Fibroblast of the aortic adventitia (primary cell): Measurements from ENCODE around the gene SMC5. TPM values are rescaled to one million over a fixed set of nuclear protein-coding genes. Genes with fewer than 3 reads are reported as not detected.

Source experiments
- DNase-seq: peaks from one replicate; pipeline ENCODE4 v3.0.0-alpha.2; 2010; ENCODE audit warnings: low read depth
- H3K4me3 ChIP-seq: 2 replicates; pipeline ENCODE4 v1.5.1; 2011; ENCODE audit warnings: low read depth, mild to moderate bottlenecking, control low read depth, low read length, moderate library complexity
- CTCF ChIP-seq: IDR thresholded peaks from 2 replicates; pipeline ENCODE4 v1.5.1; 2011; ENCODE audit warnings: mild to moderate bottlenecking, low read length, control low read depth, inconsistent platforms; ENCODE audit not compliant: insufficient read depth
- total RNA-seq: library from RNA; depleted of rRNA; stranded (reverse); fragments of >200 nt; gene quantifications from 2 replicates; pipeline ENCODE4 v1.2.3, GENCODE V29; 2012; ENCODE audit warnings: low replicate concordance

The SMC5 gene
- total RNA-seq: 23.9 and 38.8 TPM in 2 replicates

GRCh38 chr9:70258692-70259511 lies at the start of gene SMC5:
SMC5 (plus strand) TSS chr9:70258978; CDS start chr9:70259079, 101 bp downstream.
- peak; percentile 93 for DNase-seq
- H3K4me3 ChIP-seq: peak within 1 kb of the TSS; percentile 91
- no peak for TF ChIP-seq CTCF

- TF ChIP-seq CTCF: no peak
- DNase-seq: no peak
- H3K4me3 ChIP-seq: no peak overlapping the region
Measured at GRCh38 chr9:70217029-70217428, 41.7 kb upstream of the SMC5 start.

GRCh38 chr9:70218767-70219166 lies 40.0 kb upstream of the SMC5 start:
- TF ChIP-seq CTCF: no peak
- H3K4me3 ChIP-seq: no peak overlapping the region
- peak; percentile 56 for DNase-seq

GRCh38 chr9:70220216-70220615 lies 38.6 kb upstream of the SMC5 start:
- DNase-seq: no peak
- no peak for TF ChIP-seq CTCF
- no peak overlapping the region for H3K4me3 ChIP-seq

GRCh38 chr9:70222354-70222753 lies 36.4 kb upstream of the SMC5 start:
- TF ChIP-seq CTCF: no peak
- H3K4me3 ChIP-seq: no peak overlapping the region
- DNase-seq: no peak

- H3K4me3 ChIP-seq: no peak overlapping the region
- no peak for TF ChIP-seq CTCF
Measured at GRCh38 chr9:70228118-70228517, 30.7 kb upstream of the SMC5 start.

More at GRCh38 chr9:70228118-70228517, 30.7 kb upstream of the SMC5 start:
- no peak for DNase-seq
